Smooth muscle cell (in vitro differentiated cells): ENCODE data around the gene MEPCE. TPM values are rescaled to one million over a fixed set of nuclear protein-coding genes. Genes with fewer than 3 reads are reported as not detected.
"Not testable (repeated sequence)": the region's sequence is repeated elsewhere in the genome, so short reads cannot be mapped to it uniquely, and the experiment has no call there.

Experiments used
- DNase-seq: peaks from one replicate; lab custom pipeline; 2025; ENCODE audit not compliant: unreplicated experiment; lab: John Stamatoyannopoulos, UW
- H2AFZ ChIP-seq: fragments of 200-600 bp; sonication (generic); 2 replicates; pipeline ENCODE4 v1.6.0; 2016; ENCODE audit warnings: antibody characterized with exemption, low read depth, mild to moderate bottlenecking
- H3F3A ChIP-seq: fragments of 200-600 bp; sonication (generic); 2 replicates; pipeline ENCODE4 v1.6.0; 2017; ENCODE audit warnings: antibody characterized with exemption, low read depth
- H3K27ac ChIP-seq: fragments of 200-600 bp; sonication (generic); 2 replicates; pipeline ENCODE4 v1.5.1; 2016; ENCODE audit warnings: low read depth, mild to moderate bottlenecking
- H3K27me3 ChIP-seq: fragments of 200-600 bp; sonication (generic); 2 replicates; pipeline ENCODE4 v1.6.1; 2016; ENCODE audit warnings: low read depth, mild to moderate bottlenecking
- H3K36me3 ChIP-seq: fragments of 200-600 bp; sonication (generic); 2 replicates; pipeline ENCODE4 v1.5.1; 2016; ENCODE audit warnings: low read depth
- H3K4me1 ChIP-seq: fragments of 200-600 bp; sonication (generic); 2 replicates; pipeline ENCODE4 v1.5.1; 2016; ENCODE audit warnings: low read depth
- H3K4me2 ChIP-seq: fragments of 200-600 bp; sonication (generic); 2 replicates; pipeline ENCODE4 v1.6.0; 2016; ENCODE audit warnings: mild to moderate bottlenecking
- H3K4me3 ChIP-seq: fragments of 200-600 bp; sonication (generic); 2 replicates; pipeline ENCODE4 v1.5.1; 2016; ENCODE audit warnings: mild to moderate bottlenecking
- H3K79me2 ChIP-seq: fragments of 200-600 bp; sonication (generic); 2 replicates; pipeline ENCODE4 v1.6.0; 2016; ENCODE audit warnings: low read depth, mild to moderate bottlenecking
- H3K9ac ChIP-seq: fragments of 200-600 bp; sonication (generic); 2 replicates; pipeline ENCODE4 v1.6.0; 2016; ENCODE audit warnings: low read depth
- H3K9me3 ChIP-seq: fragments of 200-600 bp; sonication (generic); replicated peaks from 2 replicates; pipeline ENCODE4 v1.5.1; 2016; ENCODE audit warnings: low read depth
- H4K20me1 ChIP-seq: fragments of 200-600 bp; sonication (generic); 2 replicates; pipeline ENCODE4 v1.6.0; 2016; ENCODE audit warnings: low read depth
- whole genome bisulfite sequencing: methylation state at CpG from one replicate; pipeline ENCODE4 v1.1.7; 2016; ENCODE audit warnings: low lambda C conversion rate; 5-methylcytosine and 5-hydroxymethylcytosine counted together
- polyA plus RNA-seq: library from polyadenylated mRNA; unstranded; fragments of >200 nt; fragmentation: Nextera tagmentation; extraction: Ambion mirVana; gene quantifications from 2 replicates; pipeline ENCODE4 v1.2.1, GENCODE V29; 2016
- total RNA-seq: library from RNA; depleted of rRNA; stranded (reverse); fragments of >200 nt; gene quantifications from 2 replicates; pipeline ENCODE4 v1.2.3, GENCODE V29; 2014
- TF ChIP-seq, protein P1 (sequence below): fragments of 200-600 bp; sonication (generic); IDR thresholded peaks from 2 replicates; pipeline ENCODE4 v1.5.1; 2017; ENCODE audit warnings: borderline replicate concordance, mild to moderate bottlenecking, antibody characterized with exemption; ENCODE audit not compliant: insufficient read depth, poor library complexity, severe bottlenecking

Gene MEPCE
- total and polyA plus RNA-seq, 2 experiments from 2014 or later, result 14.8 to 19.7 TPM

DNA sequence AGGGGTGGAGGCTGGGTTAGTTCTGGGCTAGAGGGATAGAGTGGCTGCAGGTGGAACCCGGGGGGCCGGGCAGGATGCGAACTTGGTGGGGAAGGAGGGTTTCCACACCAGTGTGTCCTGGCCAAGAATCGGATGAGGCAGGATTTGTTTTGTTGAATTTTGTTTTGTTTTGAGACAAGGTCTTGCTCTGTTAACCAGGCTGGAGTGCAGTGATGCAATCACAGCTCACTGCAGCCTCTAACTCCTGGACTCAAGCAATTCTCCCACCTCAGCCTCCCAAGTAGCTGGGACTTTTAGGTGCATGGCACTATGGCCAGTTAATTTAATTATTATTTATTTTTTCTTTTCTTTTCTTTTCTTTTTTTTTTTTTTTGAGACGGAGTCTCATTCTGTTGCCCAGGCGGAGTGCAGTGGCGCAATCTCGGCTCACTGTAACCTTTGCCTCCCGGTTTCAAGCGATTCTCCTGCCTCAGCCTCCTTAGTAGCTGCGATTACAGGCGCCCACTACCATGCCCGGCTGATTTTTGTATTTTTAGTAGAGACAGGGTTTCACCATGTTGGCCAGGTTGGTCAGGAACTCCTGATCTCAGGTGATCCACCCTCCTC is 19.7 kb downstream of the MEPCE start:
- no peak for DNase-seq
- Histone ChIP-seq H3K4me1 (no peaks in the 10 kb centered on the region), H3K4me2 (no peak overlapping the region), H3K36me3 (no peaks in the 10 kb centered on the region), H3K27ac (no peak overlapping the region), H3K79me2 (no peaks in the 10 kb centered on the region), H4K20me1 (no peaks in the 10 kb centered on the region), H3K4me3 (no peak overlapping the region), H2AFZ (no peak overlapping the region), H3K27me3 (no peaks in the 10 kb centered on the region), H3K9ac (no peak overlapping the region), H3F3A (no peaks in the 10 kb centered on the region), H3K9me3 (no peaks in the 10 kb centered on the region)
- WGBS, result 94% methylated on average over 13 of the region's 13 CpGs
- TF ChIP-seq, protein P1, sequence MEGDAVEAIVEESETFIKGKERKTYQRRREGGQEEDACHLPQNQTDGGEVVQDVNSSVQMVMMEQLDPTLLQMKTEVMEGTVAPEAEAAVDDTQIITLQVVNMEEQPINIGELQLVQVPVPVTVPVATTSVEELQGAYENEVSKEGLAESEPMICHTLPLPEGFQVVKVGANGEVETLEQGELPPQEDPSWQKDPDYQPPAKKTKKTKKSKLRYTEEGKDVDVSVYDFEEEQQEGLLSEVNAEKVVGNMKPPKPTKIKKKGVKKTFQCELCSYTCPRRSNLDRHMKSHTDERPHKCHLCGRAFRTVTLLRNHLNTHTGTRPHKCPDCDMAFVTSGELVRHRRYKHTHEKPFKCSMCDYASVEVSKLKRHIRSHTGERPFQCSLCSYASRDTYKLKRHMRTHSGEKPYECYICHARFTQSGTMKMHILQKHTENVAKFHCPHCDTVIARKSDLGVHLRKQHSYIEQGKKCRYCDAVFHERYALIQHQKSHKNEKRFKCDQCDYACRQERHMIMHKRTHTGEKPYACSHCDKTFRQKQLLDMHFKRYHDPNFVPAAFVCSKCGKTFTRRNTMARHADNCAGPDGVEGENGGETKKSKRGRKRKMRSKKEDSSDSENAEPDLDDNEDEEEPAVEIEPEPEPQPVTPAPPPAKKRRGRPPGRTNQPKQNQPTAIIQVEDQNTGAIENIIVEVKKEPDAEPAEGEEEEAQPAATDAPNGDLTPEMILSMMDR, result no peak

DNA sequence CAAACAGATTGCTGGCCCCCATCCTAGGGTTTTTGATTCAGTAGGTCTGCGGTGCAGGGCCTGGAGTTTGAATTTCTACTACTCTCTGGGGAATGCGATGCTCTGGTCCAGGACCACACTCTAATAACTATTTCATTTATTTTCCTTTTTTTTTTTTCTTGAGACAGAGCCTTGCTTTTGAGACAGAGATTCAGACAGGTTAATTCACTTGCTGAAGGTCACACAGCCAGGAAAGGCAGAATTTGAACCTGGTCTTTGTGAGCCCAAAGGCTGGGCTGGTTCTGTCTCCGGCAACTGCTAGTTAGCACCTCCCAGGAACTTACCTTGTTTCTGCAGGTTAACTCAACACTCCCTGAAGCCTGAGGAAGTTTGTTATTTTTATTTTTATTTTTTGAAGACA is 22.9 kb downstream of the MEPCE start:
- H3K4me2 ChIP-seq, result no peak overlapping the region
- no peak overlapping the region for H2AFZ ChIP-seq
- H3K27me3 ChIP-seq, result no peaks in the 10 kb centered on the region
- no peak for DNase-seq
- H3K9me3 ChIP-seq, result no peaks in the 10 kb centered on the region
- no peak overlapping the region for H3K4me3 ChIP-seq
- TF ChIP-seq, protein P1, result no peak
- no peaks in the 10 kb centered on the region for H4K20me1 ChIP-seq
- no peaks in the 10 kb centered on the region for H3F3A ChIP-seq
- H3K9ac ChIP-seq, result no peak overlapping the region
- no peaks in the 10 kb centered on the region for H3K36me3 ChIP-seq
- no peaks in the 10 kb centered on the region for H3K4me1 ChIP-seq
- WGBS, result 96% methylated on average over 3 of the region's 3 CpGs
- no peak overlapping the region for H3K27ac ChIP-seq
- H3K79me2 ChIP-seq, result no peaks in the 10 kb centered on the region

DNA sequence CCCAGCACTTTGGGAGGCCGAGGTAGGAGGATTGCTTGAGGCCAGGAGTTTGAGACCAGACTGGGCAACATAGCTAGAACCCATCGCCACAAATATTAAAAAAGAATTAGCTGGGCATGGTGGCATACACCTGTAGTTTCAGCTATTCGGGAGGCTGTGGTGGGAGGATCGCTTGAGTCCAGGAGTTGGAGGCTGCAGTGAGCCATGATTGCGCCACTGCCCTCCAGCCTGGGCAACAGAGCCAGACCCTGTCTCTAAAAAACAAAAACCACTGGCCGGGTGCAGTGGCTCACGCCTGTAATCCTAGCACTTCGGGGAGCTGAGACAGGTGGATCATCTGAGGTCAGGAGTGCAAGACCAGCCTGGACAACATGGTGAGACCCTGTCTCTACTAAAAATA is 24.2 kb downstream of the MEPCE start:
- H2AFZ ChIP-seq, H3F3A ChIP-seq, H3K79me2 ChIP-seq, H3K9ac ChIP-seq, H3K4me3 ChIP-seq, H3K36me3 ChIP-seq, H3K4me2 ChIP-seq, H3K9me3 ChIP-seq, H3K4me1 ChIP-seq, DNase-seq, H4K20me1 ChIP-seq, H3K27ac ChIP-seq, H3K27me3 ChIP-seq: not testable (repeated sequence)
- WGBS, result 96% methylated on average over 8 of the region's 8 CpGs

DNA sequence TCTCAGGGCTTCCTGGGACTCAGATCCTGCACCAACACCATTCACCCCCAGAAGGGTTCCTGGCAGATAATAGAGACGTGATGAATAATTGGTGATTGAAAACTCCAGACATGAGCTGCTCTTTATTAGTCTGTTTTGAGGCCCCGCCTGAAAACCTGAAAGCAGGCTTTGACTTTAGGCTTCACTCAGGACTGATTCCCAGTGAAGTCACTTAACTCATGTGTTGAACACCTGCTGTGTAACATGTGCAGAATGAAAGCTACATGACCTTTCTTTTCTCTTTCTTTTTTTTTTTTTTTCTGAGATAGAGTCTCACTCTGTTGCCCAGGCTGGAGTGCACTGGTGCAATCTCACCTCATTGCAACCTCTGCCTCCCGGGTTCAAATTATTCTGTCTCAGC is 25.6 kb downstream of the MEPCE start:
- no peak overlapping the region for H3K4me3 ChIP-seq
- DNase-seq, result no peak
- no peaks in the 10 kb centered on the region for H3K36me3 ChIP-seq
- no peak overlapping the region for H3K9ac ChIP-seq
- H3K9me3 ChIP-seq, result no peaks in the 10 kb centered on the region
- WGBS, result 90% methylated on average over 3 of the region's 3 CpGs
- TF ChIP-seq, protein P1, result no peak
- no peak overlapping the region for H3K4me2 ChIP-seq
- H3K27me3 ChIP-seq, result no peaks in the 10 kb centered on the region
- H2AFZ ChIP-seq, result no peak overlapping the region
- H3K27ac ChIP-seq, result no peak overlapping the region
- H3F3A ChIP-seq, result no peaks in the 10 kb centered on the region
- no peaks in the 10 kb centered on the region for H4K20me1 ChIP-seq
- H3K4me1 ChIP-seq, result no peaks in the 10 kb centered on the region
- no peaks in the 10 kb centered on the region for H3K79me2 ChIP-seq
